Measurements from ENCODE around the gene RAB6B. TPM values are rescaled to one million over a fixed set of nuclear protein-coding genes. Genes with fewer than 3 reads are reported as not detected.

Gene RAB6B
- total RNA-seq, 2 experiments from 2014 or later: not detected

- no peaks in the 10 kb centered on the region for H3K9me3 Mint-ChIP-seq
- ChIA-PET CTCF (interaction anchor here (1.3 to 1.4 kb wide), 2 partner anchors 13 to 16 kb away, joined by 3 to 4 read pairs; no protein-coding TSS in a partner anchor), POLR2A (no interaction called here)
- H3K4me1 Mint-ChIP-seq: no peaks in the 10 kb centered on the region
- H3K27me3 Mint-ChIP-seq: peaks cover 10% of the 10 kb centered on the region
- no peak for DNase-seq
- no peak overlapping the region for H3K27ac Mint-ChIP-seq
- H3K4me3 Mint-ChIP-seq: no peak overlapping the region
- no peaks in the 10 kb centered on the region for H3K36me3 Mint-ChIP-seq (ENCODE audit: low read depth)
Measured at GRCh38 chr3:133851266-133851906, 44.3 kb downstream of the RAB6B start.

GRCh38 chr3:133850034-133850433, 45.6 kb downstream of the RAB6B start:
- Mint-ChIP-seq H3K9me3 (no peaks in the 10 kb centered on the region), H3K27ac (no peak overlapping the region), H3K4me3 (no peak overlapping the region), H3K4me1 (no peaks in the 10 kb centered on the region), H3K36me3 (ENCODE audit: low read depth) (no peaks in the 10 kb centered on the region), H3K27me3 (peaks cover 11% of the 10 kb centered on the region)
- no peak for DNase-seq
- CTCF ChIA-PET: interaction anchor here (0.8 to 1.3 kb wide), 2 partner anchors 15 to 17 kb away, joined by 3 to 4 read pairs; no protein-coding TSS in a partner anchor
- POLR2A ChIA-PET: no interaction called here

GRCh38 chr3:133849346-133849745, 46.3 kb downstream of the RAB6B start:
- no peaks in the 10 kb centered on the region for H3K4me1 Mint-ChIP-seq
- no peak for DNase-seq
- POLR2A ChIA-PET: no interaction called here
- CTCF ChIA-PET: no interaction called here
- H3K9me3 Mint-ChIP-seq: no peaks in the 10 kb centered on the region
- H3K4me3 Mint-ChIP-seq: no peak overlapping the region
- H3K27me3 Mint-ChIP-seq: peaks cover 11% of the 10 kb centered on the region
- H3K27ac Mint-ChIP-seq: no peak overlapping the region
- no peaks in the 10 kb centered on the region for H3K36me3 Mint-ChIP-seq (ENCODE audit: low read depth)

GRCh38 chr3:133845127-133845526, 50.6 kb downstream of the RAB6B start:
- Mint-ChIP-seq H3K9me3 (no peaks in the 10 kb centered on the region), H3K27me3 (peaks cover 16% of the 10 kb centered on the region), H3K4me3 (no peak overlapping the region), H3K36me3 (ENCODE audit: low read depth) (no peaks in the 10 kb centered on the region), H3K27ac (no peak overlapping the region), H3K4me1 (no peaks in the 10 kb centered on the region)
- ChIA-PET CTCF (no interaction called here), POLR2A (no interaction called here)
- DNase-seq: no peak

GRCh38 chr3:133843634-133844033, 52.0 kb downstream of the RAB6B start:
- ChIA-PET POLR2A (no interaction called here), CTCF (interaction anchor here (1.0 kb wide), 1 partner anchor 101 kb away, joined by 3 read pairs; no protein-coding TSS in a partner anchor)
- Mint-ChIP-seq H3K4me1 (no peaks in the 10 kb centered on the region), H3K36me3 (ENCODE audit: low read depth) (no peaks in the 10 kb centered on the region), H3K27me3 (peaks cover 16% of the 10 kb centered on the region), H3K9me3 (no peaks in the 10 kb centered on the region), H3K4me3 (no peak overlapping the region), H3K27ac (no peak overlapping the region)
- DNase-seq: no peak

GRCh38 chr3:133842158-133842557, 53.5 kb downstream of the RAB6B start:
- ChIA-PET POLR2A (no interaction called here), CTCF (no interaction called here)
- no peak for DNase-seq
- Mint-ChIP-seq H3K4me1 (no peaks in the 10 kb centered on the region), H3K9me3 (no peaks in the 10 kb centered on the region), H3K27me3 (peaks cover 8% of the 10 kb centered on the region), H3K36me3 (ENCODE audit: low read depth) (no peaks in the 10 kb centered on the region), H3K4me3 (no peak overlapping the region), H3K27ac (no peak overlapping the region)

GRCh38 chr3:133841196-133841595, 54.5 kb downstream of the RAB6B start:
- DNase-seq: no peak
- no peak overlapping the region for H3K27ac Mint-ChIP-seq
- H3K4me3 Mint-ChIP-seq: no peak overlapping the region
- H3K4me1 Mint-ChIP-seq: no peaks in the 10 kb centered on the region
- H3K9me3 Mint-ChIP-seq: no peaks in the 10 kb centered on the region
- H3K36me3 Mint-ChIP-seq (ENCODE audit: low read depth): no peaks in the 10 kb centered on the region
- peaks cover 5% of the 10 kb centered on the region for H3K27me3 Mint-ChIP-seq
- POLR2A ChIA-PET: no interaction called here
- CTCF ChIA-PET: no interaction called here

- H3K9me3 Mint-ChIP-seq: no peaks in the 10 kb centered on the region
Measured at GRCh38 chr3:133840767-133841166, 54.9 kb downstream of the RAB6B start.

GRCh38 chr3:133840055-133840737, 55.5 kb downstream of the RAB6B start:
- Mint-ChIP-seq H3K4me1 (no peaks in the 10 kb centered on the region), H3K27ac (no peak overlapping the region), H3K27me3 (peaks cover 5% of the 10 kb centered on the region), H3K36me3 (ENCODE audit: low read depth) (no peaks in the 10 kb centered on the region), H3K4me3 (no peak overlapping the region), H3K9me3 (no peaks in the 10 kb centered on the region)
- DNase-seq: no peak
- CTCF ChIA-PET: no interaction called here
- POLR2A ChIA-PET: no interaction called here

More at GRCh38 chr3:133840767-133841166, 54.9 kb downstream of the RAB6B start:
- no peak overlapping the region for H3K4me3 Mint-ChIP-seq
- no peaks in the 10 kb centered on the region for H3K36me3 Mint-ChIP-seq (ENCODE audit: low read depth)
- no peak overlapping the region for H3K27ac Mint-ChIP-seq
- ChIA-PET CTCF (no interaction called here), POLR2A (no interaction called here)
- no peak for DNase-seq
- no peaks in the 10 kb centered on the region for H3K4me1 Mint-ChIP-seq
- H3K27me3 Mint-ChIP-seq: peaks cover 5% of the 10 kb centered on the region

GRCh38 chr3:133838916-133839800, 56.5 kb downstream of the RAB6B start:
- no peaks in the 10 kb centered on the region for H3K36me3 Mint-ChIP-seq (ENCODE audit: low read depth)
- ChIA-PET POLR2A (no interaction called here), CTCF (no interaction called here)
- peaks cover 4% of the 10 kb centered on the region for H3K27me3 Mint-ChIP-seq
- no peak overlapping the region for H3K27ac Mint-ChIP-seq
- no peaks in the 10 kb centered on the region for H3K4me1 Mint-ChIP-seq
- H3K4me3 Mint-ChIP-seq: no peak overlapping the region
- no peaks in the 10 kb centered on the region for H3K9me3 Mint-ChIP-seq
- no peak for DNase-seq

- no peaks in the 10 kb centered on the region for H3K9me3 Mint-ChIP-seq
- CTCF ChIA-PET: no interaction called here
- POLR2A ChIA-PET: no interaction called here
- no peak for DNase-seq
- H3K4me1 Mint-ChIP-seq: no peaks in the 10 kb centered on the region
- H3K4me3 Mint-ChIP-seq: no peak overlapping the region
- H3K27ac Mint-ChIP-seq: no peak overlapping the region
- H3K36me3 Mint-ChIP-seq (ENCODE audit: low read depth): no peaks in the 10 kb centered on the region
- H3K27me3 Mint-ChIP-seq: peaks cover 1% of the 10 kb centered on the region
Measured at GRCh38 chr3:133838296-133838789, 57.3 kb downstream of the RAB6B start.

- no peak overlapping the region for H3K27ac Mint-ChIP-seq
- H3K4me3 Mint-ChIP-seq: no peak overlapping the region
- no peaks in the 10 kb centered on the region for H3K9me3 Mint-ChIP-seq
- CTCF ChIA-PET: no interaction called here
- POLR2A ChIA-PET: no interaction called here
- H3K36me3 Mint-ChIP-seq (ENCODE audit: low read depth): no peaks in the 10 kb centered on the region
- H3K4me1 Mint-ChIP-seq: no peaks in the 10 kb centered on the region
- DNase-seq: no peak
- H3K27me3 Mint-ChIP-seq: no peaks in the 10 kb centered on the region
Measured at GRCh38 chr3:133837487-133838295, 58.0 kb downstream of the RAB6B start.

Data from activated CD4-positive, alpha-beta T cell treated with anti-CD3 and anti-CD28 coated beads, Interleukin-2, amount 10 ng/mL, durations not matched to agents 7 days and 5 days (primary cell).